RCC 7860 (cell line): ENCODE data around the gene SH3PXD2A.
"Not testable (repeated sequence)": the region's sequence is repeated elsewhere in the genome, so short reads cannot be mapped to it uniquely, and the experiment has no call there.

Source experiments
- DNase-seq: peaks from one replicate; pipeline ENCODE4 v3.0.0-alpha.2; 2015; ENCODE audit warnings: low spot score
- FAIRE-seq: peaks from 2 replicates; lab custom pipeline; 2012; peaks lifted over from hg19 to GRCh38; lab: Jason Lieb, UNC

The SH3PXD2A gene

DNA sequence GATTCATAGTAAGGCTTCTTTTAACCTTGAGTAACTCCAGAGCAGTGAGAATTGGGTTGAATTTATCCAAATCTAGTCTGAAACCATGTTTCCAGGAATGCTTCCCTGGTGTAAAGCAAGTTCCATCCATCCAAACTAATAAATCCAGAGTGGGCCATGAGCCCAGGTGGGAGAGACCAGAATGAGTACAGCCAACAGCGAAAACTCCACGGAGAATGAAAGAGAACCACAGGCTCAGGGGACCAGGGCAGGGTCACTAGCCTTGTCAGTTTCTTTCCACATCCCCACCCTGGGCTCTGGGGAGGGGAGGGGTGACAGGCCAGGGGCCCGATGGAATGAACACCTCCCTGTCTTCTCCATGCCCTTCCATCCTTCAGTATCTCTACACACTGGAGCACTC, 181.8 kb downstream of the SH3PXD2A start:
- FAIRE-seq = no peak

DNA sequence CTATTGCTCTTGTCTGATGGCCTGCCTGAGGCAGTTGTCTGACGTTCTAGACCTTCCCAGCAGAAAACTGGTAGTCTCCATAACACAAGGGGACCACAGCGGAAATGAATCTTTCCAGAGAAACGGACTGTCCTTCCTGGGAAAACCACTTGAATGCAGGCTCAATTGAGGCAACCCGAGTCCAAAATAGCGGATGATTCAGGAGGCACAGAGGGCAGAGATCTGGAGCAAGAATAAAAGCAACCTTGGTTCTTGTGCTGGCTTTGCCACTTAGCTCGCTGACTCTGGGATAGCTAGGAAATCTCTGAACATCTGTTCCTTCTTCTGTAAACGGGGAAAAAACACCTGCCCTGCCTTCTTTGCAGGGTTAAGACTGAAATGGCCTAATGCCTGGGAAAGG, 183.0 kb downstream of the SH3PXD2A start:
- FAIRE-seq (no peak), DNase-seq (no peak)

More for the DNA sequence above, 181.8 kb downstream of the SH3PXD2A start:
- DNase-seq = no peak

DNA sequence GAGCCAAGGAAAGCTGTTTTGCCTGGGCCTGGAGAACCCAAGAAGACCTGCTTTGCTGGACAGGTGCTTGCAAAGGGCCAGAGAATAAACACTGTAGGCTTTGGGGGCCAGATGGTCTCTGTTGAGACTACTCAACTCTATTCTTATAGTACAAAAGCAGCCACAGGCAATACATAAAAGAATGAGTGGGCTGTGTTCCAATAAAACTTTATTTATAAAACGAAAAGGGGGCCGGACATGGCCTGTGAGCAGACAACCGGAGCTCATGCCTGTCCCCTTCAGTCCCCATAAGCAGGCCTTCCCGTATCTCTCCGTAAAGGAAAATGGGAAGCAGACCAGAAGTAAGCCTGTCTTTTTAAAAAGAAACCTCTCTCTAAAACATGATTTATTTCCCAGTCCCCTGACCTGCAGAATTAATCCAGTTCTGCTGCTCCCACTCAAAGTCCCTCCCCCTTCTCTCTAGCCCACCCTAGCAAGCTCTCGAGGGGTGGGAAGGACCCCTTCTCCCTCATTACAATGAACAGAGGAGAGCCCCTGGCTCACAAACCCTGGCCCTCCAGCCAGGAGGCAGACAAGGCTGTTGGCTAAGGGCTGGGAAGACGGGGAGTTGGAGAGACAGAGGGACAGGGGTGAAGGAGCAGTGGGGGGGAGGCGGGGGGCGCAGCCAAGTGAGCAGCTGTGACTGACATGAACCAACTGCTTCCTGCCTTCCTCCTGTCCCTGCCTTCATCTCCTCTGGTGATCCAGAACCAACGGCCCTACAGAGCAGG, 184.1 kb downstream of the SH3PXD2A start:
- FAIRE-seq = no peak
- DNase-seq = no peak

DNA sequence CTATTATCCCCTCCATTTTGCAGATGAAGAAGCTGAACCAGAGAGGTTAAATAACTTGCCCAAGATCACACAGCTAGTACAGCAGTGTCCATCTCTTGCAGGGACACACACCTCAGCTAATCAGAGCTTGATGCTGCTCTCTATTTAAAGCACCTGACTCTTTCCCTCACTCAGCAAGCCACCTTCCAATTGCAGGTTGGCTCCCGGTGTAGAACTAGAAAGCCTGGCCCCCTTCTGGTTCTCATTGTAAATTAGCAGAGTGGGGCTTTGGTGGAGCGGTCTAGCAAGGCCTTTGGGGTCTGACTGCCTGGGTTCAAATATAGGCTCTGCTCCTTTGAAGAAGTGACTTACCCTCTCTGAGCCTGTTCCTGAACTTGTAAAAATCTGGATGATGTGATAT, 185.4 kb downstream of the SH3PXD2A start:
- FAIRE-seq = no peak
- no peak for DNase-seq

DNA sequence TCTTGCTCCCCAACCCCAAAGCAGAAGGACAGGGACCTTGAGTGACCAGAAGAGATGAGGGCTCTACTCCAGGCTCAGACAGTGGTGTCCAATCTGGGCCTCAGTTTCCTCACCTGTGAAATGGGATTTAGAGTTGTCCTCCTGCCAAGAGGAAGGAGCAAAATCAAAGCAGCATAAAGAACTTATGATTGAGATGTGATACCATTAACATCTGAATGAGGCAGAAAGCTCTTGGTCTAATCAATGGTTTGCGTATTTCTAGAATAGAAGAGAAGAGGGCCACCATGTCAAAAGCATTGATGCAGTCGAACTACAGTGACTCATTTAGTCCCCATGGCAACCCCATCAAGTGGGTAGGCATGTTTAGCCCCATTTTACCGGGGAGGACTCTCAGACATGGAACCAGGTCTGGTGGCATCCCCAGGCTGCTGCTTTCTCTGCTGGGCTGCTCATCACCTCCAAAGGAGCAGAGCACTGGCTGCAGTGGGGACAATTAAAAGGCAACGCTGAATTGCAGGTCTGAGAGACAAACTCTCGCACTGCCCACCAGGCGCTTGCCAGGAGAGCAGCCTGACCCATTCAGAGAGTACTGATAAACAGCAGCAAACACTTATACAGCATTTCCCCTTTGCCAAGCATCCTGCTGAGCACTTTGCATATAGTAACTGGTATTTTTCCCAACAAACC, 186.0 kb downstream of the SH3PXD2A start:
- no peak for FAIRE-seq
- no peak for DNase-seq

DNA sequence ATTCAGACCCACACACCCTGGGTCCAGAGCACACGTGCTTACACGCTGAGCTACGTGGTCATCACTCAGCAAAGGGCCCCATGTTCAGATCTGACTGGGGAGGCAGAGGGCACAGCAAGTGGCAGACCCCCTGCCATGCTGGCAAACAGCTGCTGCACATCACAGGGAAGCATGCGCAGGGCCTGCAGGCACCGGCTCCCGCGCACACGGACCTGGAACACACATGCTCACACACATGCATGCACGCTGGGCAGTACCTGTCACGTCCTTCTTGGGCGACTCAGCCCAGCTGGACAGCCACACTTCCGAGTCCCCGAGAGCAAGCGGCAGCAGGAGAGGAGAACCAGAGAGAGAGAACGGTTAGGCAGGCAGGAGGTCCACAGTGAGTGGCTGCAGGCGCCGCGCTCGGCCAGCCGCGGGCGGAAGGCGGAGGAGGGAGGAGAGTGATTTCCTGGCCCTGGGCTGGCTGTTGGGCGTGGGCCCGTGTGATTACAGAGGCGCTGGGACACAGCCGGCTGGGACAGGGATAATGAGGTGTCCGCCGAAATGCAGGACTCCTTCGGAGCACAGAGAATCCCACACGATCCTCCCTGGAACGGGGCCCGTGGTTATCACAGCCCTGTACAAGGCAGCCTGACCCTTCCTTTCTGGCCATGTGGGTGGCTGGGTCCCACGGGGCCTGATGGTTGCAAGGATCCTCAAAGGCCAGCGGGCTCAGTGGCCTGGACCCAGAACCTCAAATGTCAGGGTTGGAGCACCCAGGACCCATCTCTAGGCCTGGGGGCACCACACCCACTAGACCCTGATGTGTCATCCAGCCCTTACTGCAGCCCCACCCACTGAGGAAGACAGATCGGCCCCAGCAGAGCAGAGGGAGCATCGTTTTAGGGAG, 186.8 kb downstream of the SH3PXD2A start:
- FAIRE-seq (no peak), DNase-seq (no peak)

DNA sequence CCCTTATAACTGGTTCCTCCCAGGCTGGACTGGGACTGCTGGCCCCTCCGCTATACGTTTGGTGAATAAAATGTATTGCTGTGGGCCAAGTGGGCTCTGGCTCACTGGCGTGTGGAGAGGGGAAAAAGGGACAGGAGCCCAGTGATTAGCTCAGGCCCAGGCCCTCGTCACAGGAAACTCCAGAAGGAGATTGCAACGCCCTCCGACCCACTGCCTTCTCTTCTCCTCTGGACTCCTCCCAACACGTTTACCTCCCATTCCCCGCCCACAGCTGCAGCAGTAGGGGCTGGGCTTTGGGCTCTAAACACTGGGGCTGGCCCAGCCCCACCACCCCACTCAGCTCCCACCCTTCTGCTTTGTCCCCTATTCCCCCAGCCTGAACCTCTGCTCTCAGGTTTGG, 188.0 kb downstream of the SH3PXD2A start:
- DNase-seq = no peak
- FAIRE-seq = no peak

DNA sequence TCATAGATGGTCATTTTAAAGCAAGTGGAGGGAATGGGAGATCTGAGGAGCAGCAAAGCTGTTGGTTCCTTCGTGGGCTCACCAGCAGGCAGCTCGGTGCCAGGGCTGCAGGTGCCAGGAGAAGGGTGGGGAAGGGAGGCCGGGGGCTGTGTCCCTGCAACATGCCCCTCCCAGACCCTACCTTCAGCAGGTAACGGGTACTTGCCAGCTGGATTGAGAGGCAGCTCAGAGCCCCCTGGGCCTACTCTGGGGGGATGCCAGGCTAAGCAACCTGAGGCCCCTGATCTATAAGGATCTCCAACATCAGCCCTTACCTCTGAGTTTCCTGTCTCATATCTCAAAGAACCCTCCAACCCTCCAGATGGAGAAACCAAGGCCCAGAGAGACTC, 188.6 kb downstream of the SH3PXD2A start:
- DNase-seq (no peak), FAIRE-seq (no peak)

DNA sequence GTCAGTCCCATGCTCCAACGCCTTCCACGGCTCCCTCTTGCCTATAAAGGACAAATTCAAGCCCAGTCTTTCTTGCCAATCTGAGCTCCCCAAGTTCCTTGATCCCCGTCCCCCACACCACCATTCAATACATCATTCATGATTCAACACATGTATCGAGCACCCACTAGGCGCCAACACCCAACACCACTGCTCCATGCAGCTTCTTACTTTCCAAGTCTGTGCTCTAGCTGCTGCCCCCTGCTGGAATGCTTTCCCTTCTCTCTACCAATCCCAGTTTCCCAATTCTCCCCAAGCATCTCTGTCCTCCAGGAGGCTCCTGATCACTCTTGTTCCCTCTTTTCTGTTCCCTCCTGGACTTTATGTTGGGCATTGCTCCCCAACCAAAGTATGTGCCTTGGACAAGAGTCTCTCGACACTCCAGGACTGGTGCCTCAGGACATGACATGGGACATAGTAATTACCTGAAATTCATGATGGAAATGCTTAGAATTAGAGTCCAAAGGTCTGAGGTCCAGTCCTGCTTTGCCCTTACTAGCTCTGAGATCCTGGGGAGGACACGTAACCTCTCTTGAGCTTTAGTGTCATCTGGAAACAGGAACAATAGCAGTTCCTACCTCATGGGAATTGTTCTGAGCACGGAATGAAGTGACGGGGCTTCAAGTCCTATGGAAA, 189.2 kb downstream of the SH3PXD2A start:
- DNase-seq = no peak
- FAIRE-seq = no peak

DNA sequence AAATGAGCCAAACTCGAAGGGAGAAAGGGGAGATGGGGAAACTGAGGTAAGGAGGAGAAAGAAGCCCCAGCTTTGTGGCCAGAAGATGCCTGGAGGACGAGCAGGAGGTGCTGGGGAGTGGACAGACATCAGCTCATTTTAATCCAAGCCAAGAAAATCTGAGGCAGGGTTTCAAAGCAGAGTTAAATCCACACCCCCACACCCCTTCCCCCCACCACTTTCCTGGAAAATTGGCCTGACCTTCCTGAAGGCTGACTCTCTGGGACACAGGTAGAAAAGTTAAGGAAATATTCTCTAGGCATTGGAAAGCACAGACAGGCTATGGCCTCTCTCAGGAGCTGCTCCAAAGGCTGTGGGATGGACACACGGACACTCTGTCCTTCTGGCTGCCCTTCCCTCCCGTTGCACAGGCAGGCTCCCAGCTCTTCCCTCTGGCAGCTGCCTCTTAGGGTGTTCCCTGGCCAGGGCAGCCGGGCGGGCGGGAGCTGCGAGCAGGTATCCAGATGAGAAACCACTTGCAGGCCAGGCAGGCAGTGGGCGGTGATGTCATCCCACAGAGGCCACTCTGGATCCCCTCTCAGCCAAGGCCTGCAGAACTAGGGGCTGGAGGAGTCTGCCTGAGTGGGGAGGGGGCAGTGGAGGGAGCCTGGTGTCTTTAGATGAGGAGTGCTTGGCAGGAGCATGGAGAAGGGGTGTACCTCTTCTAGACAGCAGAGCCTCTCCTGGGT, 190.1 kb downstream of the SH3PXD2A start:
- FAIRE-seq (no peak), DNase-seq (no peak)

DNA sequence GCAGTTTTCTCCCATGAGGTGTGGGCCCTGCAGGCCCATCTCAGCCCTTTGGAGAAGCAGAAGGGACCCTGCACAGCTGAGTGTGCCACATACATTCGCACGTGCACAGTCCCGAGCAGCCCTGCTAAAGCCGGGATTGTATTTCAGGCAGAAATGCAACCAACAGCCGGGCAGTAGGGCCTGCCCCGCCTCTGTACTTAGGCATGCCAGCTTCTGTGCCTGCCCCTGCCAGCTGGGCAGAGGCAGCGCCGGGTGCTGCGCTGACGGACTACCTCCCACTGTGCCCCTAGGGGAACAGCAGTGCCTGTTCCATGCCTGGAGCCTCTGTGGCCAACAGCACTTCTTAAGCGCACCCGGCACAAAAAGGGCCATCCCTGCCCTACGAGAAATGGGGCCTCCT, 191.6 kb downstream of the SH3PXD2A start:
- DNase-seq (no peak), FAIRE-seq (no peak)

DNA sequence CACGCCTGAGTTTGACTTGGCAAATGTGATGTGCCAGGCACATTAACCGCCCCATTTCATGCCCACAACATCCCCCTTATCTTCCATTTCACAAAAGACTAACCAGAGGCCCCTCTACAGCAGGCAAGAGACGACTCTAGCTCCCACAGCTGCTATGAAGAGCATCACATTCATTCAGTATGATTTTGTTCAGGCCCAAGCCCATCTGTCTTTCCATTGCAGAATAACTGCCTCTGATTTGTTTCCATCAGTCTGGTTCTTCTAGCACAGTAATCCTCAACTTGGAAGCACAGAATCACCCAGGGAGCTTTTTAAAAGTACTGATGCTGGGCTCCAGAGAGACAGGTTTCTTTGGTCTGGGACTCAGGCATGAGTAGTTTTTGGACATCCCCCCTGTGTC, 192.1 kb downstream of the SH3PXD2A start:
- no peak for FAIRE-seq
- no peak for DNase-seq

DNA sequence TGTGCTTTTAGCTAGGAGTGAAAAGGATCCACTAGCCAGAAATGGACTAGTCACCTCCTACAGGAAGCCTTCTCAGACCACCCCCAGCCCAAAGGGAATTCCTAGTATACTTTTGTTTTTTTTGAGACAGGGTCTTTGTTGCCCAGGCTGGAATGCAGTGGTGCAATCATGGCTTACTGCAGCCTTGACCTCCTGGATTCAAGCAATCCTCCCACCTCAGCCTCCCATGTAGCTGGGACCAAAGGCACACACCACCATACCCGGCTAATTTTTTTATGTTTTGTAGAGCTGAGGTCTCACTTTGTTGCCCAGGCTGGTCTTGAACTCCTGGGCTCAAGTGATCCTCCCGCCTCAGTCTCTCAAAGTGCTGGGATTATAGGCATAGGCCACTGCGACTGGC, 192.7 kb downstream of the SH3PXD2A start:
- FAIRE-seq, DNase-seq: not testable (repeated sequence)

DNA sequence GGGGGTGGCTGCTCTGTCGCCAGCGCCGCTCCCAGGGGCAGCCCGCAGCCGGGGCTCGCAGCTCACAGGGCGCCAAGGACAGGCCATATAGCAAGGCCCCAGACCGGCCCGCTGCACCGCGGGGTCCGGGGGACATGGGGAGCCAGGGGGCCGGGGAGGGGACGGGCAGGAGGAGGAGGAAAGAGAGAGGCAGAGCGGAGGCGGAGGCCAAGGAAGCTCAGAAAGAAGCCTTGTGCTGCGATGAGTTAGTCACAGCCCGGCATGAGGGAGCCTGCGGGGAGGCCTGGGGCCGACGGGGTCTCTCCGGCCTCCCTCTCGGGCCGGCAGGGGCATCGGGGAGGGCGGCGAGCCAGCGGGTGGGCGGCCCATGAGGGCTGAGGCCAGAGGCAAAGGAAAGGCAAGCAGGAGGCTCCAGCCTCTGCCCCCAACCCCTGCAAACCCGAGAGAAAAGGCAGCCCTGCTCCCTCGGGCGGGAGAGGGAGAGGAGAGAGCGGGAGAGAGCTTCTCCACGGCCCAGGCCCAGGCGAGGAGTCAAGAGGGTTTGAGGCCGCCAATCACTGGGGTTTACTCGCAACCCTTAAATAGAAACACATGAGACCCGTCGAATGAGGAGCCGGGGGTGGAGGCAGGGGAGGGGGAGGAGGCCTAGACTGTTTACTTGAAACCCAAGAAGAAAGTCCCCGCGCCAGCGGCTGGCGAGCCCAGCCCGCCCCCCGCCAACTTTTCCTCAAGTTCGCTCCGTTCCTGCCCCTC, 194.0 kb downstream of the SH3PXD2A start:
- DNase-seq (peak; percentile 23), FAIRE-seq (no peak)

DNA sequence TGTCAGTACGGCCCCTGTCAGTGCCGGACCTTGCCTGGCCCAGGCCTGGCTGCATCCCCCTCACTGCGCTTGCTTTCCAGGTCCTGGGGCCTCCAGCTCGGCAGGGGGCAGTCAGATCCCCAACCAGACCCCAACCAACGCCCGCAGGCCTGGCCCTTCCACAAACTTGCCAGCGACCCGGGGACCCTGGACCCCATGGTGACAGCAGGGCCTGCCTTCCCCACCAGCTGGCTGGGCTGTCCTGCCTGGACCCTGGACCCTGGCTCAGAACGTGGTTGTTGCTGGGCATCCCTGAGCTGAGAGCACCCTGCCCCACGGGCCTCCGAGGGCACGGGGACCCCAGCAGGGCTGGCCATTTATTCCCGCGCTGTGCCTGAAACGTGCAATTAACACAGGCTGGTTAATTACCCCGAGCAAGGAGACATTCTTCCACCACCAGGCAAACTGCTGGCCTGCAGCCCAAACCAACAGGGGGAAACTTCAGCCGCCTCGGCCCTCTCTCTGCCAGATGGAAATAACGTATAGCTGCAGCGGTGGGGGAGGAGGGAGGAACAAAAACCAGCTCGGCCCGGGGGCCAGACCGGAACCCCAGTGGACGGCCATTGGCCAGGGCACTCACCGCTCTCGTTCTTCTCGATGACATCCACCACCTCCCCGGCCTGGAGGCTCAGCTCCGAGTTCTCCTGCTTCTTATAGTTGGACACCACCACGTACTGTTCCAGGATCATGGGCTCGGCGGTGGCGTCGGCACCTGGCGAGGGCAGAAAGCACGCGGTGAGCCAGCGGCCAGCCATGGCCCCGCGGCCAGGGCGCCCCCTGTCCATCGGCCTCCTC, 194.8 kb downstream of the SH3PXD2A start:
- FAIRE-seq (no peak), DNase-seq (peak; percentile 32)

DNA sequence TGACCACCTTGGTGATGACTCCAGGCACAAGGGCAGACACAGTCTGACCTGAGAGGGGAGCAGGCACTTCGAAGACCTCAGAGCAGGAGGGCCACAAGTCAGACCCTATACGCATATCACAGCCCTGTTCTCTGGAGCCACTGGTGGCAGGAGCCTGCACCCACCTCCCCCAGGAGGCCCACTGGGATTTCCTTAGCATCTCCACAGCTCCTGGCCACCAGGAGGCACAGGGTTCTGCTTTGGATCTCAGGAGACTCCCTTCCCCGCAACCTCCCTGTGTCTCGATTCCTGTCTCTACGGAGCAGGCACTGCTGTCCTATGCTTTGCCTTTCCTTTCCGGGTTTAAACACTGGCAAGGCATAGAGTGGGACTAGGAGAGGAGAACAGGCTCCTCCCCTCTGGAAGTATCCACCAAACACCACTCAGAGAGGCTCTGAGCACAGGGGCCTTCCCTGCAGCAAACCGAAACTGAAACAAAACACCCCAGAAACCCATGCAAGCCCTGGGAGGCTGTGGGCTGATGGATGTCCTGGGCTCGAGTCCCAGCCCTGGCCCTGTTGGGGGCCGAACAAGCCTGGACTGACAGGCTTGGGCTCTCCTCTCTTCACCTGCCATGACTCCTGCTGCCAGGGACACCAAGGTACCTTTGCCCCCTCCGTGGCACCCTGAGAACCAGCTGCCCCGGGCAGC, 195.6 kb downstream of the SH3PXD2A start:
- peak; percentile 88 for FAIRE-seq
- peak; percentile 85 for DNase-seq

DNA sequence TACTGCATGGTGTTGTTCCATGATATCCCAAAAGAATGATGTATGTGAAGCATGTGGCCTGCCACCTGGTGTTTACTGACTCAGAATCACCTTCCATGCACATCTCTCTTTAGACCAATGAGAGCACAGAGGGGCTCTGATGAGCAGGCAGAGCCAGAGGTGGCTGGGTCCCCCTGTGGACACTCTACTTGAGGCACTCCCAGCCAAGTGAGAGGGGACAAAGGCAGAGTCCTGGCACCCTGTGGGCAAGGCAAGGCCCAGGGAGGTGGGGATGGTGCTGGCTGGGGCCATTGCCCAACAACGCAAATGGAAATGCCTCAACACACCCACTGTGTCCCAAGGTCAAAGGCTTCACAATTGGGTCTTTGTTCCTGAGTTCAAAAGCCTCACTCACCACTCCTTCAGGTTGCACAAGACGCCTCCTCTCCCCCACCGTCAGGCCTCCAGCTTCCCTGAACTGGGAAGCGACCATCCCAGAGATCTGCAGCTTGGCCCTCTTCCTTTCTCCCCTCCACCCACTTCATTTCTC, 197.3 kb downstream of the SH3PXD2A start:
- DNase-seq = no peak

DNA sequence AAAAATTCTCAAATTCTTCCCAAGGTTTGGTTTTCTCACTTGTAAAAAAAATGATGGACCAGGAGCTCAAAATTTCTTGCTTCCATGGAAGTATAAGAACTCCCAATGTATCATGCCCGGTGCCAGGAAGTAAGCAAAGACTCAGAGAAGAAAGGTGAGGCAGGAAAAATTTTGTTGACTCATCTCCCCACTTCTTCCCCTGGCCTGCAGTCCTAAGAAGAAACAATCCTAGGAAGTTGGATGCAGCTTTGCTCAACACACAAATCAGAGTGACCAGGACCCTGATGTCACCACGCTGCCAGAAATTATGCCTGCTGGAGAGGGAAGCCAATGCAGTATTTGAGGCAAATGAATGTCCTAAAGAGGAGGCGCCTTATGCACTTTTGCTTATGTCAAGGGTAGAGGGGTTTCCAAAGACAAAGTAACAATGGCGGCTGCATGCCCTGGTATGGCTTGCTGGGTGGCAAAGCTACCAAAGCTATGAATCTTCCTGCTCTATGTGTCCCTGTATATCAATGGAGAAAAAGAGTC, 198.2 kb downstream of the SH3PXD2A start:
- DNase-seq (no peak), FAIRE-seq (no peak)

More for the DNA sequence above, 197.3 kb downstream of the SH3PXD2A start:
- FAIRE-seq = no peak
